HG03108 (cell line): Measurements from ENCODE around the gene SUSD3.
"Not testable (repeated sequence)": the region's sequence is repeated elsewhere in the genome, so short reads cannot be mapped to it uniquely, and the experiment has no call there.

Experiments
- ATAC-seq: cut with Tn5 transposase; IDR thresholded peaks from one replicate; pipeline ENCODE4 v1.9.1; 2021; ENCODE audit warnings: moderate library complexity; ENCODE audit not compliant: unreplicated experiment

Gene SUSD3

GRCh38 chr9:93058355-93059010 is at the start of gene SUSD3:
Gene SUSD3, plus strand, starts transcription at chr9:93058701. Its CDS starts 42 bp downstream, at chr9:93058743.
- ATAC-seq = peak; percentile 37

DNA sequence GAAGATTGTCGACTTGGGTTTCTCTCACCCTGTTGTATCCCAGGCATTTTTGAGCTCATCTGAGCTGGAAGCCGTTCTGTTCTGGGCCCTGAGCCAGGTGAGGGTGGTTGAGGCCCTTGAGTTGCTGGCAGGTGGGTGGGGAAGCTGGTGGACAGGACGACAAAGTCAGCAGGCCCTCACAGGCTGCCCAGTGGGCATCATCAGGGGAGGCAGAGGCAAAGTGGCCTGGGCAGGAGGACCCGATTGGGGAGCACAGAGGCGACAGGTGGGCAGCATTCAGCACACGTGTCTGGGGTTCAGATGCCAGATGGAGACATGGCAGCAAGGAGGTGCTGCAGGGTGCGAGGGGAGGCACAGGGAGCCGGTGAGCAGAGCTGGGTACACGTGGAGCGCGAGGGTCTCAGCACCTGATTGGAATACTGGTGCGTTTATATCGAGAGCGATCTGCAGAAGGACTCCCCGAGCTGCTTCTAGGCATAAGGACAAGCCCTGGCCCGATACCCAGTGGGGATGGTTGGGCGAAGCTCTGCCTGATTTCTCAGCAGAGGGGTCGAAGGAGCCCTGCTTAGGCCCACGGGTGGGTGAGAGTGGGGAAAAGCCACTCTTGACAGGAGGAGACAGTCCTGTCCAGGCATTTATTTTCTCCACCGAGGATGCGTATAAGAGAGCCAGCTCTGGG is 49.0 kb upstream of the SUSD3 start:
- no peak for ATAC-seq

DNA sequence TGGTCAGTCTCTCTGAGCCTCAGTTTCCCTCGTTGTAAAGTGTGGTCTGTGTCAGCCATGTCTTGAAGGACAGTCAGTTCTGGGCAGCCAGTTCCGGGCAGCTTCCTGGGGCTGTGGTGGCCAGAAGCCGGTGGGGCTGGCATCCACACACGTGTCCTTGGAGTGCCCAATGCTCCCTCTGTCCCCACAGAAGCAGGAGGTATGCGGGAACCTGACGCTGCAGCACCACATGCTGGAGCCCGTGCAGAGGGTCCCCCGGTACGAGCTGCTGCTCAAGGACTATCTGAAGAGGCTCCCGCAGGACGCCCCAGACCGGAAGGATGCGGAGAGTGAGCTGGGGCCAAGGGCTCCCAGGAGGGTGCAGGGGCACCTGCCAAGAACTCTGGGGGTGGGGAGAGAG is 48.4 kb upstream of the SUSD3 start:
- no peak for ATAC-seq

- no peak for ATAC-seq
These were observed 47.8 kb upstream of the SUSD3 start for GRCh38 chr9:93010704-93011103.

- ATAC-seq = no peak
These were observed 47.4 kb upstream of the SUSD3 start for GRCh38 chr9:93011114-93011513.

DNA sequence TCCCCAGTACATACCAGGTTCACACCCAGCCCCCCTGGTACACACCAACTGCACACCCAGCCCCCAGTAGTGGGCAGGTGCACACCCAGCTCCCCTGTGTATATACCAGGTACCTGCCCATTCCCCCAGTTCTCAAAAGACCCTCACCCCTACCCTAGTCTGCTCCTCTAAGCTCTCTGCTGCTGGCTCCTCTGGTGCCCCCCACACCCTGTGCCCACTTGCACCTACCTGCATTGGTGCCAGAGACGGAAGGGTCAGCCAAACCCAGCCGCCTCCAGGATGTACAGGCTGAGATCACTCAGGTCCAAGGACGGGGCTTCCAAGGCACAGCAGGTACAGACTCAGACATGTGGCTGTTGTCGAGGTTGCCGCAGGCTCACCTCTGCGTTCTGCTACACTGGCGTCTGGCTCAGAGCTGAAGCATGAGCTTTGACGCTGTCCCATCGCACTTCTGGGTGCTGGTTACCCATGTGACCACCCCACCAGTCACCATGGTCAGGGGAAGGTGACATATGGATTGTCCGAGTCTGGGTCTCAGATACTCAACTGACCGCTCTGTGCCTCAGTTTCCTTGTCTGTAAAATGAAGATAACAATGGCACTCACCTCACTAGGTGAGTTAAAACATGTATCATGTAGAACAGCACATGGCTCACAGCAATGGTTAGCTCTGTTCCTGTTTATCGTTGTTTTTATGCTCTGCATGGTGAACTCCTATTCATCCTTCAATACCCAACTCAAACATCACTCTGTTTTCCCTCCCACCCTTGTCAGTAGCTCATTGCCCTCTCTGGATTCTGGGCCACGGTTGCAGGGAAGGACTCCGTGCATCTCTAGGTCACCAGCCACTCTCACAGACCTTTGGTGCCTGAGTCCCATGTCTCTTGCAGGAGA is 45.3 kb upstream of the SUSD3 start:
- ATAC-seq = no peak

- ATAC-seq = no peak
These were observed 44.5 kb upstream of the SUSD3 start for GRCh38 chr9:93013856-93014582.

GRCh38 chr9:93015190-93015589 is 43.3 kb upstream of the SUSD3 start:
- ATAC-seq = not testable (repeated sequence)

DNA sequence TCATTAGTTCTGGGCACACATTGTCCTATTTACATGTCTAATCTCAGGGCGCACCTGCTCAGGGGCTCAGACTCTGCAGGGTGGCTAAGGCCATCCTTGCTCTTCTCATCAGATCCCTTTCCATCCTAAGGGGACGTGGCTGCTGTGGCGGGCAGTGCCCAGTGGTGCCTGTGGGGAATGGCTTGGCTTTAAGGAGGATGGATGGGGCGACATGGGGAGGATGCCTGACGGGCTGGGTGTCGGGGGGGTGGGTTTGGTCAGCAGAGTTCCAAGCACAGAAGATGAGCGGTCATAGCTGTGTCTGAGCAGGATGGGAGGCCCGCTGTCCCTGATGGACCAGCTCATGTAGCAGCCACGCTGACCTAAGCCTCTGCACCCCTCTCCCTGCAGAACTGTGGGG is 40.9 kb upstream of the SUSD3 start:
- no peak for ATAC-seq

- ATAC-seq = no peak
These were observed 38.4 kb upstream of the SUSD3 start for GRCh38 chr9:93020151-93020550.

DNA sequence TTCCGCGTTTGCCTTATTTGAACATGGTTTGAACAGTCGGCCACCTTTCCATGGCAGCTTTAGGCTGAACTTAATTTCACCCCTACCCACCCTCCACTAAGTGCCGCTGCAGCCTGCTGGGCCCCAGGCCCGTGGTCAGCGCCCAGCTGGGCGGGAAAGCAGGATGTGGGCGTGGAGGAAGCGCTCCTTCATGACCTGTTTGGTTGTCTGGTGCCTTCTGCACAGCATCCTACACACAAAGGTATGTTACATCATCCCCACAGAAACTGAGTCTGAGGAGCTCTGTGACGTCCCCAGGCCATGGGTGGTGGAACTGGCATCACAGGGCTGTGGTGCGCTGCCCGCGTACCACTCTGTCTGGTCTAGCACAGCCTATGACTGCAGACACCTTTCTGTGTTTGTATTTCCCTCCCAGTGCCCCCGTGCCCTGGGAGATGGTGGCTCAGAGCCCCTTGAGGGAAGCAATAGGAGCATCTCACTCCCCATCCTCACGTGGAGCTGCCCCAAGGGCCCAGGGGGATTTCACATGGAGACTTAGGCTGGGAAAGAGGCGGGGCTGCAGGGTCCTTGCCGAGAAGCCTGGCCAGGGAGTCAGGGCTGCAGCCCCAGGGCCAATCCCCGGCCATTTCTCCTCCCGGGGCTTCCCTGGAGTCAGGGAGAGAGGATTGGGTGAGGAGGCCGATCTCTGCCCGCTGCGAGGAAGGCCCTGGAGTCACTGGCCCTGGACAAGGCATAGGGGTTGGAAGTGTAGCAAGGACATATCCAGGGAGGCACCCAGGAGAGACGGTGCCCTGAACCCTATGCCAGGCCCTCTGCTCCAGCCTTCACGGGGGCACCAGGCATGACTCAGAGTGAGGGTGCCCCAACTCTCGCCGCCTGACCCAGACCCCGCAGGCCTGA is 37.5 kb upstream of the SUSD3 start:
- no peak for ATAC-seq

GRCh38 chr9:93022066-93022465 is 36.4 kb upstream of the SUSD3 start:
- no peak for ATAC-seq

- no peak for ATAC-seq
These were observed 35.6 kb upstream of the SUSD3 start for GRCh38 chr9:93022721-93023520.

DNA sequence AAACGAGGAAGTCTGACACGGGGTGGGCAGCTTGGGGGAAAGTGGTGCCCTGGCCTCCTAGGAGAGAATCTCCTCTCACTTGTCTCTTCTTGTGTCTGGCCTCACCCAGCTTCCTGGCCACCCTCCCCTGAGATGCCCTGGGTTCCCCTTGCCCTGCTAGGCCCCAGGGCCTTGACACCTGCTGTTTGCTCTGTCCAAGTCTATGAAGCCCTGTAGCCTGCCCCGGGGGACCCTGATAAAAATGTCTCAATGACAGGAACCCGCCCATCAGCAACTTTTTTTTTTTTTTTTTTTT is 35.0 kb upstream of the SUSD3 start:
- ATAC-seq = no peak

- no peak for ATAC-seq
These were observed 33.9 kb upstream of the SUSD3 start for GRCh38 chr9:93024646-93024910.

DNA sequence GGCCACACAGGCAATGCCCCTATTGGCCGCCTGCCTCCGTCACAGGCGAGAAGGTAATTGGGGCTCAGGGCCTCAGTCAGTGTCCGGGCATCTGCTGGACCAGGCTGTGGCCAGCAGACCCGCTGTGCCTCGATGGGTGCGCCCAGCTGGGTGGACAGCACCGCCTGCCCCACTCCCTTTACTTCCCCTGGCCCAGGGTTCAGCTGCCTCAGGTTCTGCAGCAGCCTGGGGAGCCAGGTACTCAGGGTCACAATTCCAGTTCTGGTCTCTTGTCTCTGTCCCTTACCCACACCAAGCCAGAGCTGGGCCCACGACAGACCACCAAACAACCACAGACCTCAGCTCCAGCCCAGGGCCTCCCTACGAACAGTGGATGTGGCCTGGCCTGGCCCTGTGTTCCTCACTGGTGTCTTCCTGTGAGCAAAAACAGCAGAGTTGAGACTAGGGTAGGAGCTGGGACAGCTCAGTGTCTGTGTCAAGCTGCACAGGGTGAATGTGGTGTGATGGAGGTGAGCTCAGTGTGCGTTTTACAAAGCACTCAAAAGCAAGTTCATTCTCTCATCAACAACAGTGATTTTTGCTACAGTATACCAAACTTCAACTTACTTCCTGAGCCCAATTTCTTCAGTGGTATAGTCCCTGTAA is 33.4 kb upstream of the SUSD3 start:
- ATAC-seq = no peak

- ATAC-seq = no peak
These were observed 32.8 kb upstream of the SUSD3 start for GRCh38 chr9:93025736-93026135.

DNA sequence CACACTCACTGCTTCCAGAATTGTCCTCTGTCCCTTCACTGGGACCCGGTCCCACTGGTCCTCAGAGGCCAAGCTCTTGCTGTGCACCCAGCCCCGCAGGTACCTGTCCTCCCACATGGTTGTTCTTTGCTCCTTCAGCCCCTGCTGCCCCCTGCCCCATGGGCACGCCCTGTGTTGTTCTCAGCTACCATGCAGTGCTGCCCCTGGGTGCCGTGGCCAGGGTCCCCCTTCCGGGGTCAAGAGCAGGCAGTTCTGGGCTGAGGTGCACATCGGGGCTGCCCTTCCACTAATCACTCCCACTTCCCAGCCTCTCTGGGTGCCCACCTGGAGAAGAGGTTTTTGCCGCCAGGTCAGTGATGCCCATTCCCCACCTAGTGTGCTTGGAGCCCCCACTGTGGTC is 31.9 kb upstream of the SUSD3 start:
- no peak for ATAC-seq

GRCh38 chr9:93027750-93028149 is 30.8 kb upstream of the SUSD3 start:
- ATAC-seq = no peak
